HG03558 (cell line): ENCODE data around the gene RUFY3.
"Not testable (repeated sequence)": the region's sequence is repeated elsewhere in the genome, so short reads cannot be mapped to it uniquely, and the experiment has no call there.

Experiments
- ATAC-seq: cut with Tn5 transposase; IDR thresholded peaks from one replicate; pipeline ENCODE4 v1.9.1; 2021; ENCODE audit warnings: moderate number of reproducible peaks; ENCODE audit not compliant: unreplicated experiment; ENCODE audit errors: extremely low read depth

Gene RUFY3

GRCh38 chr4:70705183-70706043, 16.4 kb upstream of the RUFY3 start:
- ATAC-seq, result peak; percentile 39

GRCh38 chr4:70706044-70706461, 15.7 kb upstream of the RUFY3 start:
- no peak for ATAC-seq

GRCh38 chr4:70706516-70706915, 15.2 kb upstream of the RUFY3 start:
- no peak for ATAC-seq

- ATAC-seq, result no peak
These were observed 12.1 kb upstream of the RUFY3 start for GRCh38 chr4:70709611-70710205.

GRCh38 chr4:70711599-70711998, 10.2 kb upstream of the RUFY3 start:
- ATAC-seq, result no peak

- ATAC-seq, result no peak
These were observed 9.6 kb upstream of the RUFY3 start for GRCh38 chr4:70712150-70712549.

GRCh38 chr4:70712604-70713452, 8.9 kb upstream of the RUFY3 start:
- ATAC-seq, result no peak

- ATAC-seq, result peak; percentile 20
These were observed 8.2 kb upstream of the RUFY3 start for GRCh38 chr4:70713453-70714078.

GRCh38 chr4:70714079-70714887, 7.5 kb upstream of the RUFY3 start:
- ATAC-seq, result peak; percentile 45

GRCh38 chr4:70715097-70715496, 6.7 kb upstream of the RUFY3 start:
- peak; percentile 7 for ATAC-seq

- no peak for ATAC-seq
These were observed 2.8 kb upstream of the RUFY3 start for GRCh38 chr4:70718811-70719604.

- no peak for ATAC-seq
These were observed 531 bp downstream of the RUFY3 start for GRCh38 chr4:70722199-70722791.

- ATAC-seq, result no peak
These were observed 2.7 kb downstream of the RUFY3 start for GRCh38 chr4:70724463-70724862.

- ATAC-seq, result no peak
These were observed 3.9 kb downstream of the RUFY3 start for GRCh38 chr4:70725633-70726032.

- not testable (repeated sequence) for ATAC-seq
These were observed 4.8 kb downstream of the RUFY3 start for GRCh38 chr4:70726515-70726914.

- ATAC-seq, result no peak
These were observed 6.3 kb downstream of the RUFY3 start for GRCh38 chr4:70728091-70728490.

- ATAC-seq, result not testable (repeated sequence)
These were observed 11.1 kb downstream of the RUFY3 start for GRCh38 chr4:70732878-70733277.

- peak; percentile 91 for ATAC-seq
These were observed 12.6 kb downstream of the RUFY3 start for GRCh38 chr4:70734168-70734954.
